NCI-H2107 treated with DMSO at 0.1 percent for 48 hours (cell line): ENCODE measurements around the gene DCAF4.
A peak's percentile ranks its signal among the peaks of the same experiment; 100 is the strongest.

ENCODE experiments used
- DNase-seq: peaks from one replicate; lab custom pipeline; 2025; ENCODE audit not compliant: unreplicated experiment; lab: John Stamatoyannopoulos, UW

The DCAF4 gene

GRCh38 chr14:72926292-72927028 is at the start of gene DCAF4:
TSS of gene DCAF4 (plus strand) at chr14:72926464. CDS start at chr14:72937979, 11,515 bp downstream.
- DNase-seq, result peak; percentile 97

DNA sequence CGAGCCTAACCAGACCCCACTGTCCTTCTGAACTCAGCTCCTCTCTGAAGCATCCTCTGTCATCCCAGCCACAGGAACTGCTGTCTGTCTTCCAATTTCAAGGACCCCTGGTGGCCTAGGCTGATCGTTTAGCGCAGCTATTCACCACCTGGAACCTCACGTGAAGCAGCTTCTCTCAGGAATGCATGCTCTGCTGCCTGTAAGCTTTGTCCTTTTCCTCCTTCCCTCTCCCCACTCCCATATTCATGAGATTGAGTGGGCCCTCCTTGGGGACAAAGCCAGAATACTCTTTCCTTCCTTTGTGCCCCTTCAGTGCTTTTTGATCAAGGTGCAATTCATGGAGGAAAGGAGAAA is 49.6 kb upstream of the DCAF4 start:
- DNase-seq, result no peak

DNA sequence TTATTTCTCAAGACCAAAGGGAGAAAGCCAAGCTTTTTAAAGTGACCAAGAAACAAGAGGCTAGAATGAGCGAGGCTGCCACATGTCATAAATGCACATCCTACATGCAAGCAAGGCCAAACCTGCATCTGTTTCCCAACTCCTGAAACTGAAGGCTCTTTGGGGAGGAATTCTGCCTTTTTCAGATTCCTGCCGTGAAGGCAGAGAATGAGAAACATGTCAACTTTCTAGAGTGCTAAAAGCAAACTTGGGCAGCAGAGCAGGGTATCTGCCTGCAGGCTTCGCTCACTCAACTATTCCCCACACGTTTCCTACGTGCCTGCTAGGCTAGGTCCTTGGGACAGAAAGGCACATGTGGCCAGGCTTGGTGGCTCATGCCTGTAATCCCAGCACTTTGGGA is 47.5 kb upstream of the DCAF4 start:
- DNase-seq, result no peak

DNA sequence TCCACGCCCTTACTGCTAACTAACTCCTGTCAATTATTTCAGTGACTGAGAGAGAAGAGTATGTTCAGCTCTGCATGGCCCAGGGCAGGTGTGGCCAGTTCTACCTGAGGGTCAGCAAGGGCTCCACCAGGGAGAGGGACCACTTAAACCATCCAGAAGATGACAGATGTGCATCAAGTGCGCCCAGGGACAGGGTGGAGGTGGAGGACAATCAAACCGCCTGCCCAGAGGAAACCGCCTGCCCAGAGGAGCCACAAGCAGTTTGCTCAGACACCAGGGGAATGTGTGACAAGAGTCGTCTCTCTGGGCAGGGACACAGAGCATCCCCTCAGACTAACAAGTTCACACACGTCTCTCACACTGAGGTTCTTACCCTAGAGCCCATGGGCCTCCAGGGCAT is 46.8 kb upstream of the DCAF4 start:
- DNase-seq, result no peak

- DNase-seq, result no peak
These were observed 46.1 kb upstream of the DCAF4 start for GRCh38 chr14:72880164-72880563.

DNA sequence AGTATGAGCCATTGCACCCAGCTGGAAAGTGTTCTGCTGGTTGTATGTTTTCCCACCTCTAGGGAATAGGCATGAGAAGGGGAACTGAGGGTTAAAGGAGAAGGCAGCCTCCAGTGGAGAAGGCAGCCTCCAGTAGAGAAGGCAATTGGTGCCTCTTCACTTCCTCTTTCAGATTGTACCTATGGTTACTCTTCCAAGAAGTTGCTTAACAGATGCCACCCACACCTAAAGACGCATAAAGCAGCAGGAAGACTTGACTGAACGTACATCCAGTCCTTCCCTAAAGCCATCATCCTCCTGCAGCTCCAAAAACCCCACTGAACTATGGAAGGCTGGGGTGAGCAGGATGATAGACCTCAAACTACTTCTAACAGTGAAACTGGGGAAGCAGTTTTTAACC is 45.4 kb upstream of the DCAF4 start:
- no peak for DNase-seq

GRCh38 chr14:72881543-72881942 is 44.7 kb upstream of the DCAF4 start:
- DNase-seq, result no peak

DNA sequence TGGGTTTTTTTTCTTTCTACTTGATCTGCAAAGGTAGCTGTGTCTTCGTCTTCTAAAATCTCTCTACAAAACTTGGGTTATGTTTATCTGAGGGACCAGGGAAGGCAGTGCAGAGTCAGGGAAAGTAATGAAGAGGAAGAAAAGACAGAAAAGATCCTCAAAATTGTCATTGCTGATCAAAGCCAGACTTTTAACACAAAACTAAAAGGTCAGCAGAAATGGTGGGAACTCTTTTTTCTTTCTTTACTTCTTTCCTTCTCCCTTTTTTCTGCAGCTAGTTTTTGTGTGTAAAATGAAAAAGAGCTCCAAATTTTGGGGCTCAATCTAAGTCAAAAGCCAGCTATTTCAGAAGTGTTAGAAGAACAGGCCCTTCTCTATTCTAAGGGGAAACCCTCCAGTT is 44.2 kb upstream of the DCAF4 start:
- no peak for DNase-seq

GRCh38 chr14:72882463-72882862 is 43.8 kb upstream of the DCAF4 start:
- no peak for DNase-seq

GRCh38 chr14:72883109-72883508 is 43.2 kb upstream of the DCAF4 start:
- DNase-seq, result no peak

- DNase-seq, result no peak
These were observed 42.3 kb upstream of the DCAF4 start for GRCh38 chr14:72883961-72884360.

DNA sequence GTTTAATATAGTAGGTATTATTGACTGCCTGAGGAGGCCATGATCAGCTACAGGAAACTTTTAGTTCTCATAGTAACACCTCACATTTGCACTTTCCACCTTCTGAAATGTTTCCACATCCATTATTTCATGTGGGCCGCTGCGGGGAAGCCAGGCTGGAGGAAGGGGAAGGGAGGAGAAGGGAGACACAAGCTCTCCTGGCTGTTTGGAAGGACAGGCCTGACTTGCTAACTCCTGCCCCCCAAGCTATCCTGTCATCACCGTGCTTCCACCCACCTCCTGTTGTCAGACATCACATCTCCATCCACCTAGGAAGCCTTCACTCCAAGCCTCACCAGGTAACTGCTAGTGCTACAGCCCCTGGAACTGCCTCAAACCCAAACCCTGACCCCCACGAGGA is 41.9 kb upstream of the DCAF4 start:
- DNase-seq, result no peak

GRCh38 chr14:72887514-72887913 is 38.8 kb upstream of the DCAF4 start:
- DNase-seq, result no peak

DNA sequence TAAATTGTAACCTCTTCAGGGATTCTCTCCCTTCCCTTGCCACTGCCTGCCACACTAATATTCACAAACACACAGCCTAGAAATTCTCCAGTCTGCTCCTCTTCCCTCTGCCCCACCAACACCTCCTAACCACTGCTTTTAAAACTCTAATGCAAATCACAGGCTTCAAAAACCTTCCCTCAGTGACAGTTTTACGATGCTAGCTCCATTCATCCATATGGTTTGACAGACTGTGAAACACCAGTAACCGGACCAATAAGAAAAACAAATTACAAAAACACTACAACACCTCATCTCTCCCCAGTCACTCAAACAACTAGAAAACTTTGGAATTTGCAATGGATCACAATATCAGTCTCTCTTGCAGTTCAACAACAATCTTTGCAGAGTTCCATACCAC is 38.1 kb upstream of the DCAF4 start:
- DNase-seq, result no peak

DNA sequence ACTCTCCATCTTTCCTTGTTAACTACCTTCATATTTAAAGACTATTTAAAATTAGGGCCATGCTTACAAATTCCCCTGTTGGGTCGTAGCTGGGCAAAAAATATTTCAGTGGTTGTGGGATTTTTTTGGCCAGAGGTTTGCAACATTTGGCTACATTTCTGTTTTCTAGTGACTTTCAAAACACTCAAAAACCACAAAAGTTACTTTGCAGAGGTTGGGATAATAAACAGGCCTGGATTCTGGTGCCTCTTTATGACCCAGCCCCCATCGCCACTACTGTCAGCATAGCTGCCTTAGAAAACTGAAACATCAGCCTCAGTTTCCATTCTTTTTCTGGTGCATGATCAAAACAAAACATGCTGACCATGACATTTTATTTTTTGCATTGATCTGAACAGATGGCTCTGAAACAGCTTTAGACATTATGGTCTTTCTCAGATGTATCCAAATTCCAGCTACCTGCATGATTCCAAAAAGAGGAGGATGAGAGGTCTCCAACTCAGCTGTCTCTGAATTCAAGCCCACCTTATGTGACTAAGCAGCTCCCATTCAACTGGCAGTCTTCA is 37.5 kb upstream of the DCAF4 start:
- no peak for DNase-seq

- no peak for DNase-seq
These were observed 36.9 kb upstream of the DCAF4 start for GRCh38 chr14:72889366-72889765.

GRCh38 chr14:72891666-72892102 is 34.6 kb upstream of the DCAF4 start:
- DNase-seq, result no peak

DNA sequence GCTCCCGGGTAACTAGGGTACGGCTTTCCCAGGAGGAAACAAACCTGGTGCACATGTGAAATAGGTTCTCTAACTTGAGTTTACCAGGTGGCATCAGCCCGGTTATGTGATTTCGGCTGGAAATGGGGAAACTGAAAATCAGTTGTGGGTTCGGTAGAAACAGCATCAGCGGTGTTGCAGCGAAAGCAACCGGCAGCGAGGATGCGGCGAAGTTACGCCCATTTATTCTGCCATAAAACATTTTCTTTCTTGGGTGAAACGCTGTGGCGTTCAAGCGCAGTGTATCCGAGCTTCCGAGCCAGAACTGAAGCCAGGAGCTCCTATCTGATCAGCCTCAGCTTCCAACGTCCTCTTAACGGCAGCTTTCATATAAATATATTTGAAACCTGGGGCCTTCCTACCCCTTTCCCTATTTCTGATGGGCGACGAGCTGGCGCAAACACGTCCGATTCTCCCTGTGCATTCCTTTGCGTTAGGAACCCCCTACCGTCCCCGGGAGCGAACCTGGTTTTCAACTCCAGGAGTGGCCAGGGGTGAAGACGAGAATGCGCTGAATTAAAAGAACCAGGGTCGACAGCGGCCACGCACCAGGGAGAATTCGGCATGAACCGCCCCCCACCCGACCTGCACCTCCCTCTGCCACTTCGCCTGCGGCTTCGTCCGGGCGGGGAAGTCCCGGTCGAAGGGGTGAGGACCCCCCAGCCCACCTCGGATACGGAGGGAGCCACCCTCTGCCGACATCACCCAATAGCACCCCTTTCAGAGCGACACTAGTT is 34.0 kb upstream of the DCAF4 start:
- DNase-seq, result no peak

GRCh38 chr14:72892879-72893635 is 33.2 kb upstream of the DCAF4 start:
- DNase-seq, result no peak

- DNase-seq, result peak; percentile 96
These were observed 32.5 kb upstream of the DCAF4 start, which contains the start of gene DPF3 for GRCh38 chr14:72893636-72894322. TSS of gene DPF3 (minus strand) at chr14:72894101. CDS start at chr14:72894088, 13 bp downstream.

DNA sequence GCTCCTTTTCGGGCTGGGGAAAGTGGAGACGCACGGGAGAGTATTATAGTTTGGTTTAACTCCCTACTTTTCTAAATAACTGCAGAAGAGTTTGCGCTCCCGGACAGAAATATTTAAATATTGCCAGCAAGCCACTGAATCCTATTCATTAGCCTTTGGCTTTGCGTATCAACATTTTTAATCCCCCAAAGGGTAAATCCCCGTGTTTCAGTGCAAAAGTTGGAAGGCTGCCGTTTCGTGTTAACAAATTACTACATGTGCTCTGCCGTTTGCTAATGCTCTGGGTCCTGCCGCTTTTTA is 32.0 kb upstream of the DCAF4 start:
- no peak for DNase-seq
